ENCODE measurements around the gene BACH2. TPM values are rescaled to one million over a fixed set of nuclear protein-coding genes. Genes with fewer than 3 reads are reported as not detected.

Gene BACH2
- total and polyA plus RNA-seq, 10 of the 15 experiments (the other 5 are each of a cell fraction or from before 2014, with no cell fraction given) = 0.03 to 0.28 (median 0.04) TPM; not detected in 3

- Histone ChIP-seq H3K79me2 (ENCODE audit: control insufficient read depth, insufficient read depth, low read length) (no peaks in the 10 kb centered on the region), H3K36me3 (ENCODE audit: control insufficient read depth in 2 of 2, insufficient read depth in 2 of 2, low read length in 1 of 2) (no peaks in the 10 kb centered on the region), H3K27me3 (replicated peaks in 1 of 2; ENCODE audit: control insufficient read depth in 2 of 2, insufficient read depth in 2 of 2, low read length in 1 of 2) (peaks cover 0 to 5% of the 10 kb centered on the region in 2 experiments; a peak in 2 of 4 replicates), H3K4me2 (ENCODE audit: control insufficient read depth, insufficient read depth) (no peak overlapping the region), H3K4me3 (no peak overlapping the region), H3K9me3 (replicated peaks; ENCODE audit: control insufficient read depth, insufficient read depth, low read length) (no peaks in the 10 kb centered on the region; the same call in 2 of the 3 replicates), H3K4me1 (ENCODE audit: control insufficient read depth, insufficient read depth, low read length) (no peaks in the 10 kb centered on the region), H3K27ac (ENCODE audit: control insufficient read depth, insufficient read depth) (no peak overlapping the region), H2AFZ (ENCODE audit: control insufficient read depth, low read depth, low read length) (no peak overlapping the region), H3K9ac (ENCODE audit: control insufficient read depth, insufficient read depth, low read length) (no peak overlapping the region), H4K20me1 (ENCODE audit: control insufficient read depth, insufficient read depth) (no peaks in the 10 kb centered on the region)
- no peak for FAIRE-seq
- WGBS (ENCODE audit: insufficient coverage, insufficient replicate concordance, low lambda C conversion rate, missing lambda C conversion rate) = 21% methylated on average over 7 of the region's 7 CpGs
- intact Hi-C loops (cut with micrococcal nuclease; ENCODE audit: unreplicated experiment) = no loop called here
- no peak for DNase-seq (ENCODE audit: low read depth, low spot score)
- in situ Hi-C loops (cut with MboI) = no loop called here
- ChIA-PET SMC1A (ENCODE audit: uncharacterized antibody, unreplicated experiment) (interaction anchor here (0.6 to 0.7 kb wide), 2 partner anchors 11 to 251 kb away, joined by 3 to 4 read pairs; no protein-coding TSS in a partner anchor), POLR2A (interaction anchor here (0.7 kb wide), 1 partner anchor 170 kb away, joined by 3 read pairs; no protein-coding TSS in a partner anchor), RAD21 (ENCODE audit: unreplicated experiment) (no interaction called here), CTCF (no interaction called here)
- TF ChIP-seq TAF1 (IDR thresholded peaks at IDR 0.05; ENCODE audit: borderline replicate concordance, low read depth, low read length) (no peak), SREBF1 (IDR thresholded peaks at IDR 0.05; ENCODE audit: low read length) (no peak), SREBF2 (IDR thresholded peaks at IDR 0.05; ENCODE audit: low read length) (no peak), NR2F1 (conservative IDR thresholded peaks at IDR 0.05) (no peak), POLR2AphosphoS2 (IDR thresholded peaks at IDR 0.05; ENCODE audit: low read depth, low read length) (no peak), STAT3 (IDR thresholded peaks at IDR 0.05; ENCODE audit: low read depth, low read length) (no peak), HDGF (IDR thresholded peaks at IDR 0.05) (no peak)
- no TSS peak for BruUV-seq (replicated peaks)
- ATAC-seq = no peak
Measured at GRCh38 chr6:90271831-90272230, 24.8 kb downstream of the BACH2 start.

GRCh38 chr6:90269334-90269733 lies 27.3 kb downstream of the BACH2 start:
- H3K4me1 ChIP-seq (ENCODE audit: control insufficient read depth, insufficient read depth, low read length) = no peaks in the 10 kb centered on the region
- TF ChIP-seq CEBPZ (IDR thresholded peaks at IDR 0.05; ENCODE audit: low read depth, low read length) (no peak), SMAD1 (IDR thresholded peaks at IDR 0.05; ENCODE audit: low read depth, partially characterized antibody) (no peak), TAF1 (IDR thresholded peaks at IDR 0.05; ENCODE audit: borderline replicate concordance, low read depth, low read length) (no peak), ZZZ3 (IDR thresholded peaks at IDR 0.05; ENCODE audit: control insufficient read depth, insufficient read length, low read depth) (no peak), SKIL (IDR thresholded peaks at IDR 0.05; ENCODE audit: low read depth, poor library complexity, severe bottlenecking) (no peak), TCF7 (IDR thresholded peaks at IDR 0.05; ENCODE audit: borderline replicate concordance) (no peak), SPI1 (IDR thresholded peaks at IDR 0.05; ENCODE audit: borderline replicate concordance, insufficient read depth, low read depth, low read length) (no peak), SMC3 (IDR thresholded peaks at IDR 0.05; ENCODE audit: borderline replicate concordance, low read length) (no peak)

More at GRCh38 chr6:90269334-90269733, 27.3 kb downstream of the BACH2 start:
- CTCF ChIA-PET = no interaction called here
- Histone ChIP-seq H3K4me2 (ENCODE audit: control insufficient read depth, insufficient read depth) (no peak overlapping the region), H3K9me3 (replicated peaks; ENCODE audit: control insufficient read depth, insufficient read depth, low read length) (no peaks in the 10 kb centered on the region; the same call in 2 of the 3 replicates), H3K79me2 (ENCODE audit: control insufficient read depth, insufficient read depth, low read length) (no peaks in the 10 kb centered on the region), H3K27ac (ENCODE audit: control insufficient read depth, insufficient read depth) (no peak overlapping the region), H4K20me1 (ENCODE audit: control insufficient read depth, insufficient read depth) (no peaks in the 10 kb centered on the region), H3K9ac (ENCODE audit: control insufficient read depth, insufficient read depth, low read length) (no peak overlapping the region), H3K4me3 (no peak overlapping the region), H3K27me3 (replicated peaks in 1 of 2; ENCODE audit: control insufficient read depth in 2 of 2, insufficient read depth in 2 of 2, low read length in 1 of 2) (peaks cover 0 to 10% of the 10 kb centered on the region in 2 experiments; a peak in 2 of 4 replicates), H2AFZ (ENCODE audit: control insufficient read depth, low read depth, low read length) (no peak overlapping the region), H3K36me3 (ENCODE audit: control insufficient read depth in 2 of 2, insufficient read depth in 2 of 2, low read length in 1 of 2) (no peaks in the 10 kb centered on the region)
- intact Hi-C loops (cut with micrococcal nuclease; ENCODE audit: unreplicated experiment) = no loop called here
- POLR2A ChIA-PET = no interaction called here
- in situ Hi-C loops (cut with MboI) = no loop called here
- 5% methylated on average over 1 of the region's 1 CpG for WGBS (ENCODE audit: insufficient coverage, insufficient replicate concordance, low lambda C conversion rate, missing lambda C conversion rate)
- no peak for FAIRE-seq
- RAD21 ChIA-PET (ENCODE audit: unreplicated experiment) = no interaction called here
- SMC1A ChIA-PET (ENCODE audit: uncharacterized antibody, unreplicated experiment) = interaction anchor here (0.9 kb wide), 1 partner anchor 10 kb away, joined by 4 read pairs; no protein-coding TSS in a partner anchor
- no TSS peak for BruUV-seq (replicated peaks)
- DNase-seq (ENCODE audit: low read depth, low spot score) = no peak
- ATAC-seq = no peak
